ENCODE data around the gene CLEC2B.
"Not testable (repeated sequence)": the region's sequence is repeated elsewhere in the genome, so short reads cannot be mapped to it uniquely, and the experiment has no call there.

Gene CLEC2B

GRCh38 chr12:9869307-9870161 lies at the start of gene CLEC2B:
Gene CLEC2B (minus strand): TSS chr12:9869354.
- FAIRE-seq (no peak), DNase-seq (ENCODE audit: insufficient read length, low spot score) (no peak)

GRCh38 chr12:9911708-9912107 lies 42.6 kb upstream of the CLEC2B start:
- FAIRE-seq: no peak
- no peak for DNase-seq (ENCODE audit: insufficient read length, low spot score)

GRCh38 chr12:9910716-9911421 lies 41.7 kb upstream of the CLEC2B start:
- no peak for FAIRE-seq
- no peak for DNase-seq (ENCODE audit: insufficient read length, low spot score)

DNA sequence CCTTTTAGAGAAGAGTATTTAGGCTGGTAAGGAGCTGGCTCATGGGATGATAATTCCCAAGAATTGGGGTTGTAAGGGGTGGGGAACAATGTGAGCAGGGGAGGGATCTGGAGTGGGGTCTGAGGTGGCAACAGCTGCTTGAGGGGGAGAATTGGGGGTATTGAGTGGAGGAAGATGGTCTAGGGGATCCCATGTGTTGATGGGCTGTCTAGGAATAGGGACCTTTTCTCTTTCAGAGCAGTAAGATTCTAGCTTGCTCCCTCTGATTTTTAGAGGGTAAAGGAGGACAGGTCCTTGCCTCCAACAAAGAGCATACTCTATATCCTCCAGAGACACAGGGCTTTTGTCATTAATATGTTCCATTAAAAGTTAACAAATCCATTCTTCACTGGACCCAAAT lies 40.6 kb upstream of the CLEC2B start:
- no peak for DNase-seq (ENCODE audit: insufficient read length, low spot score)
- FAIRE-seq: no peak

- DNase-seq (ENCODE audit: insufficient read length, low spot score) (no peak), FAIRE-seq (no peak)
These were observed 39.2 kb upstream of the CLEC2B start for GRCh38 chr12:9908350-9908749.

GRCh38 chr12:9907769-9908168 lies 38.6 kb upstream of the CLEC2B start:
- no peak for FAIRE-seq
- no peak for DNase-seq (ENCODE audit: insufficient read length, low spot score)

GRCh38 chr12:9906873-9907272 lies 37.7 kb upstream of the CLEC2B start:
- DNase-seq (ENCODE audit: insufficient read length, low spot score): no peak
- no peak for FAIRE-seq

GRCh38 chr12:9902539-9903228 lies 33.5 kb upstream of the CLEC2B start:
- FAIRE-seq: no peak

DNA sequence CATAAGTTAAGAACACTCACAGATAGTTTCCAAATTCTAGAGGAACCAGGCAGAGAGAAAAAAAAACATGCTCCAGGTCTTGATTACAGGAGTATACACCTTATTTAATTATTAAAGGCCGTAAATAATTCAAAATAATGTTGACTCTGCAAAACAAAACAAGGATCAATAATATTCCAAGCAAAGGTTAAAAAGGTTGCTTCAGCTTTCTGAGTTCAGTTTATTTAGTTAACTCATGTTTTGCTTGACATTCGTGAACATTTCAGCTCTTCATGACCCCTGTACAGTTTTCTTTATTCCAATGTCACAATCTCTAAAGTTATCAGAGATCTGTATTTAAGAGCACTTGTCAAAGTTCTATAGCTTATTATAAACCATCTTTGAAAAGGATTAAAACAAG lies 31.8 kb upstream of the CLEC2B start:
- no peak for DNase-seq (ENCODE audit: insufficient read length, low spot score)
- FAIRE-seq: no peak

More at GRCh38 chr12:9902539-9903228, 33.5 kb upstream of the CLEC2B start:
- no peak for DNase-seq (ENCODE audit: insufficient read length, low spot score)

DNA sequence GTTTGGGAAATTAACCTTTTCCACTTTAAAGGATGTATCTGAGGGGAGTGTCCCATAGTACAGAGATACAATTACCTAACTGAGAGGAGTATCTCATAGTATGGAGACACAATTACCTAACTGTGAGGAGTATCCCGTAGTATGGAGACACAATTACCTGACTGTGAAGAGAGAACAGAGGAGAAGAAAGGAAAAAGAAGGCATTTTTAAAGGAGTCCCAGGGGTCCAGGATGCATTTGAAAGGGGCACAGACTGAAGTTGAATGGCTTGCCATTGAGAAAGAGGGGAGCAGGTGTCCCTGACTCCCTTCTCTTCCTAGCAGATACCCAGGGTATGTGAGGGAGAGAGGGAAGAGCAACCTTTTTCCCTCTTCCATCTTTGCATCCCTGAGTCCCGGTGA lies 30.1 kb upstream of the CLEC2B start:
- FAIRE-seq (no peak), DNase-seq (ENCODE audit: insufficient read length, low spot score) (no peak)

GRCh38 chr12:9897535-9897934 lies 28.4 kb upstream of the CLEC2B start:
- FAIRE-seq (no peak), DNase-seq (ENCODE audit: insufficient read length, low spot score) (no peak)

DNA sequence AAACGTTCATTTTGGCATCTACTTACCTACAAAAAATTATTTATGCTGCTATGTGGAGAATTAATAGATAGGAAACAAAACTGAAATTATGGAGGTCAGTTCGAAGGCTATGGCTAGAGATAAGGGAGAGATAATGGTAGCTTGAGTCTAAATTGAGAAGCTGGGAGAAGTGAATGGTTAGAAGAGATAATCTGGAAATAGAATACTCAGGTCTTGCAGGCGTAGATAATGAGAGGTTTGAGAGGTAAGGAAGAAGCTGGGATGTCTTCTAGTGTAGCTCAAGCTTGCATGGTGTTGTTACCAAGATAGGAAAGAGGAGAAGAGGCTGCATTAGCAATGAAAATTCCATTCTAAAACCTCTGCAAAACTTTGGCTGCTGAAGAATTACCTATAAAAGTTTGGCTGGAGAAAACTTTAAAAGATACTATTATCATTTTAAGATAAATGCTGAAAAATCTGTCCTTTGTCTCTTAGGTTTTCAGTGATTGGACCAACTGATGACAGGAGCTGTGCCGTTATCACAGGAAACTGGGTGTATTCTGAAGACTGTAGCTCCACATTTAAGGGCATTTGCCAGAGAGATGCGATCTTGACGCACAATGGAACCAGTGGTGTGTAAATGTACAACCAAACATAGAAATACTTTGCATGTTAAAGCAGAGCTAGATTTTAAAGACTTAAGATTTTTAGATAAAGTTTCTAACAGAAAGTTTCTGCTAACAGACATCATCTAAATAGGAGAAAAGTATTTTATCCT lies 26.2 kb upstream of the CLEC2B start:
- DNase-seq (ENCODE audit: insufficient read length, low spot score) (no peak), FAIRE-seq (no peak)

DNA sequence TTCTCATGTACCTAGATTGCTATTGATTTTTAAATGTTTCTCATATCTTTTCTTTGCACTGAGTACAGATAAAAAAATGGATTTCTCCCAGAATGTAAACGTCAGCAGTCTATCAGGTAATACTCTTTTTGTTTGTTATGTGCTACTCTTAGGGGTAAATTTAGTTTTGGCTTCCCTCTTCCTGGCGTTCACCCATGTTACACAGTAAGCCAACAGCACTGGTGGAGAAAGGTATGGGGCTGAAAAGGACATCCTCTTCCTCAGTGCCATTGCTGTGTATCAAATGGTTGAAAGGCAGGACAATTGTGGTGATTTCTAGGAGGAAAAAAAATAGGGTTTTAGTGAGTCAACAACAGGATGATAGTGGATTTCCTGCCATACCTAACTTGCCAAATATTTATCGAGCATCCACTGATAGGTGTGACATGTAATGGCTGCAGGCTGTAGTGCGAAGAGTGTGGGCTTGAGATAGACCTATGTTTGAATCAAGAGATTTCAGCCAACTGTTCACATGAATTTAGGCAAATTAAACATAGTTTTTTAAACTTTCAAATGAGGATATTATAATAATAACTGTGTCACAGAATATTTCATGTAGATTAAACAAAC lies 19.6 kb upstream of the CLEC2B start:
- no peak for FAIRE-seq
- no peak for DNase-seq (ENCODE audit: insufficient read length, low spot score)

- FAIRE-seq (no peak), DNase-seq (ENCODE audit: insufficient read length, low spot score) (no peak)
These were observed 14.0 kb upstream of the CLEC2B start for GRCh38 chr12:9883175-9883574.

GRCh38 chr12:9881988-9882387 lies 12.8 kb upstream of the CLEC2B start:
- DNase-seq (ENCODE audit: insufficient read length, low spot score): no peak
- FAIRE-seq: no peak

- FAIRE-seq (no peak), DNase-seq (ENCODE audit: insufficient read length, low spot score) (no peak)
These were observed 12.1 kb upstream of the CLEC2B start, which contains the start of gene KLRF2 for GRCh38 chr12:9881246-9881645. Gene KLRF2 (plus strand): TSS chr12:9881489. CDS start chr12:9881596, 107 bp downstream.

- DNase-seq (ENCODE audit: insufficient read length, low spot score) (no peak), FAIRE-seq (no peak)
These were observed 11.5 kb upstream of the CLEC2B start for GRCh38 chr12:9880532-9881078.

- not testable (repeated sequence) for FAIRE-seq; DNase-seq (ENCODE audit: insufficient read length, low spot score)
These were observed 7.0 kb upstream of the CLEC2B start for GRCh38 chr12:9876120-9876519.

GRCh38 chr12:9872742-9873141 lies 3.6 kb upstream of the CLEC2B start:
- no peak for FAIRE-seq
- no peak for DNase-seq (ENCODE audit: insufficient read length, low spot score)

DNA sequence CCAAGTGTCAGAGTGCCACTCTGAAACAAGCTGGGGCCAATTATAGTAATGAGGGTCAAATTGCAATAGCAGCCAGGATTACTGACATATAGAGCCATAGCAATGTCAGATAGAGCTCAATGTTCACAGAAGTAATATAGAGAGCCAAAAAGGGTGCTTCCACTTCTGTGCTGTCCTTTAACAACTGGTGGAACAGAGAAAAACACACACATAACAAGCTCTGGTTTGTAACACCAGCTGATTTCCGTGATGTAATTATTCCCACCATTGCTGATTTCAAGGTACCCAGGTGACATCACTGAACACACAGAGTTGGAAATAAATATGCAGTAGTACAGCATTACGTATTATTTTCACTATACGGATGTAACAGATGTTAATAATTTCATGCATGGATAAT lies 3.0 kb upstream of the CLEC2B start:
- FAIRE-seq: no peak

More for the DNA sequence above, 3.0 kb upstream of the CLEC2B start:
- no peak for DNase-seq (ENCODE audit: insufficient read length, low spot score)

Measured in HTR-8/SVneo (cell line).